Non-pigmented ciliary epithelial cell (primary cell): Measurements from ENCODE around the gene RTP1.
"Not testable (repeated sequence)": the region's sequence is repeated elsewhere in the genome, so short reads cannot be mapped to it uniquely, and the experiment has no call there.

Experiments
- DNase-seq: peaks from one replicate; pipeline ENCODE4 v3.0.0-alpha.2; 2010; ENCODE audit warnings: low read depth

RTP1 gene

GRCh38 chr3:187198490-187198889 is 1.2 kb downstream of the RTP1 start:
- DNase-seq = no peak

- DNase-seq = not testable (repeated sequence)
These were observed 2.3 kb downstream of the RTP1 start for GRCh38 chr3:187199463-187200050.

- no peak for DNase-seq
These were observed 8.4 kb downstream of the RTP1 start for GRCh38 chr3:187205683-187206082.

GRCh38 chr3:187207062-187207461 is 9.8 kb downstream of the RTP1 start:
- DNase-seq = no peak

DNA sequence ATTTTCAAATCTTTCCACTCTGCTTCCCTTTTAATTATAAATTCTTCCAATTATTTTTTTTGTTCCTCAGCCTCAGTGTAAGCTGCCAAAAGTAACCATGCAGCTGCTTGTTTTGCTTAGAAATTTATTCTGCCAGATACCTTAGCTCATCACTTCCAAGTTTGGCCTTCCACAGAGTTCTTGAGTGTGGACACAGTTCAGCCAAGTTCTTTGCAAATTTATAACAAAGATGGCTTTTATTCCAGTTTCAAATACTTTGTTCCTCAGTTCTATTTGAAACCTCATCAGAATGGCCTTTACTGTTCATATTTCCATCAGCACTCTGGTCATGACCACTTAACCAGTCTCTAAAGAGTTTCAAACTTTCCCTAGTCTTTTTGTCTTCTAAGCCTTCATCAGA is 10.3 kb downstream of the RTP1 start:
- DNase-seq = no peak

DNA sequence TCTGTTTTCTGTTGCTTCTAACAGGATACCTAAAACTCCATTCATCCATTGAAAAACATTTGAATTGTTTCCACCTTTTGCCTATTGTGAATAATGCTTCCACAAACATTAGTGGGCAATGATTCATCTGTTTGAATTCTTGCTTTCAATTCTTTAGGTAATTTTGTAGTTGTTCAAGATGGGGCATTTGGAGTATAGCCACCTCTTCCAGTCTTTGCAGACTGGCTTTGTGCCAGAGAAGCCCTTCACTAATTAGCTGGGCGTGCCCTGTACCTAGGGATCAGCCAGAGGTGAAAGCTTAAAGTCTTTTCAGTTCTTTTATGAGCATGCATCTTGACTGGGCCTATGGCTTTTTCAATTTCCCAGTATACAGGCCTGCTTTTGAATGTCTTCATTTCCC is 10.9 kb downstream of the RTP1 start:
- DNase-seq = no peak

DNA sequence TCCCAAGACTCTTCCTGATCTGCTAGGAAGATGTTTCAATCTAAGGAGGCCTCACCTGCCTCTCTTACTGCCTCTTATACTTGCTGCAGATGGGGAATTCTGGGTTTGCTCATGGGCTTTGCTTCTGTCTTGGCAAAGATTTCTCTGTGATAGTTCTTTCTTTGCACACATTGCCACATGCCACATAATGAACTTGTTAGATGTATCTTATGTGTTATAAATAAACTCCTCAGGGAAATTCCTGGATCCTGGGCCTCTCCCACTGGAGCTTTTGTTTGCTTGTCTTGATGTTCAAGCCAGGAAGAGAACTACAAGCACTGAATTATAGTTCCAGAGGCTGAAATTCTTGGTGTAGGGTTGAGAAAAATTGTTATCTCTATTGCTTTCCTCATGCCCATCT is 12.2 kb downstream of the RTP1 start:
- DNase-seq = no peak

- DNase-seq = no peak
These were observed 12.8 kb downstream of the RTP1 start for GRCh38 chr3:187210091-187210490.

- no peak for DNase-seq
These were observed 13.4 kb downstream of the RTP1 start for GRCh38 chr3:187210545-187211327.

GRCh38 chr3:187211532-187212195 is 14.4 kb downstream of the RTP1 start:
- DNase-seq = no peak

- no peak for DNase-seq
These were observed 14.9 kb downstream of the RTP1 start for GRCh38 chr3:187212196-187212545.

- DNase-seq = no peak
These were observed 15.4 kb downstream of the RTP1 start for GRCh38 chr3:187212705-187213104.

DNA sequence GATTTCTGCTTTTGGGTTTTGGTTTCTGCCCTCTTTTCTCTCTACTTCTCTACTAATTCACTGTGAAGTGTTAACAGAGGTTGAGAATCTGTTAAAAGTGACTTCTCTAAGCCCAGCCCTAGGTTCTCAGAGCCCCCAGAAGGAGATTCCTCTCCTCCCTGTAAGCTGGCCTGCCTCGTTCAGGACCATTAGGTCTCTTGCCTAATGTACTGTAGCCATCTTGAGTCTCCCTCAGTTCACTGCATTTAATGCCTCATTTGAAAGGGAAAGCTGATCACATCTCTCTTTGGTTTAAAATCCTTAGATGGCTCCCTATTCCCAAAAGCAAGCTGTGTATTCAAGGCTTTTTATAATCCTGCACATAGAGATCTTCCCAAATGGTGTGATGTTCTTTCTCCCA is 16.3 kb downstream of the RTP1 start:
- no peak for DNase-seq

- DNase-seq = no peak
These were observed 18.2 kb downstream of the RTP1 start for GRCh38 chr3:187215460-187215859.

GRCh38 chr3:187222801-187223200 is 25.5 kb downstream of the RTP1 start:
- DNase-seq = no peak

DNA sequence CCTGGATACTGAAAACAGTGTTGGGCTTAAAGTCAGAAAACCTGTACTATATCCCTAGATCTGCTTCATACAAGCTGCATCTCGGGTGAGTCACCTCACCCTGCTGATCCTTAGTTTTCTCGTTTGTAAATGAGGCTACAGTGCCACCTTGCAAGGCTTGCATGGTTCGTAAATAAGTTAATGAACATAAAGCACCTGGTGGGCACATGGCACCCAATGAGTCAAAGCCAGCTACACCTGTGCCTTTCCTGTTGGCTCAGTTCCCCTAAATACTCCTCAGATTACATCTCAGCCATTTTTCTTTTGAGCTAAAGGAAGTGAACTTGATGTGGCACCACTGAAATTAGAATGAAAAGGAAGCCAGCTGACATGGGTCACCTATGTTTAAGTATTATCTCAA is 26.5 kb downstream of the RTP1 start:
- DNase-seq = no peak

DNA sequence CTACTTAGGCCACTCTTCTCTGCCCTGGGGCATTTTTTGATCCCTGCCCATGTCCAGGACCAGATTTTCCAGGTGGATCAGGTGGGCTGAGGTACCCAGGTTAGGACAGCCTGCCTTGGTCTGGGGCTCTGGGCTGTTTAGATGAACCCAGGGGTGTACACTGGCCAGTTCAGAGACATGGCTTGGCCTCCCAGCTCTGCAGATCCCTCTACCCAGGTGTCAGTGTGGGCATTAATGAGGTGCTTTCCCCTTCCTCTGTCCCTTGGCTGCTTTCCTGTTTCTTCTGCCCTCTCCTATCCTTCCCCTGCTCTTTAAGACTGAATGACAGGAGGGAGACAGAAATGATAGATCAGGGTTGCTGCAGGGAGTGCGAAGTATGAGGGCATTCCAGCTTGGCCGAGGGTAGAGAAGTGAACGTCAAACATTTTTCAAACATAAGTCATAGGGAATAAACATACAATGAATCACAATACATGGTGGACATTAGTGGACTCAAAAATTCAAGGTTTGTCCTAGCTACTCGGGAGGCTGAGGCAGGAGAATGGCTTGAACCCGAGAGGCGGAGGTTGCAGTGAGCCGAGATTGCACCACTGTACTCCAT is 30.5 kb downstream of the RTP1 start:
- DNase-seq = peak; percentile 65

DNA sequence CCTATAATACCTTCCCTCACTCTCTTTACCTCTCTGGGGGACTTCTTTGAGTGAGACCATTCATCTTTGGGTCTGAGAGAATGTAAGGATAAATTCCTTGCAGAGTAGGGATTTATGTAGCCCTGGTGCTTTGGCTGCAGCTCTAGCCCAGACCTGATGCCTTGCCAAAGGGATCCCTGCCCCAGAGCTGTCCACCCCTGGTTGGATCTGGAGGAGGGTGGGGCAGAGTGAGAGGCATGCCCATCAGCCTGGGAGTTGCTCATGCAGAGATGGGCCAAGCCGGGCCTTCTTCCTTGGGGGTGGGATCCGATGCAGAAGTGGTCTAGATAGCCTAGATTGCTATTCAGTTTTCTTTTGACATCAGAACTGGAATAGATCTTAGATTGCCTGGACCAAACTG is 31.5 kb downstream of the RTP1 start:
- no peak for DNase-seq

GRCh38 chr3:187230011-187230410 is 32.7 kb downstream of the RTP1 start:
- DNase-seq = no peak

DNA sequence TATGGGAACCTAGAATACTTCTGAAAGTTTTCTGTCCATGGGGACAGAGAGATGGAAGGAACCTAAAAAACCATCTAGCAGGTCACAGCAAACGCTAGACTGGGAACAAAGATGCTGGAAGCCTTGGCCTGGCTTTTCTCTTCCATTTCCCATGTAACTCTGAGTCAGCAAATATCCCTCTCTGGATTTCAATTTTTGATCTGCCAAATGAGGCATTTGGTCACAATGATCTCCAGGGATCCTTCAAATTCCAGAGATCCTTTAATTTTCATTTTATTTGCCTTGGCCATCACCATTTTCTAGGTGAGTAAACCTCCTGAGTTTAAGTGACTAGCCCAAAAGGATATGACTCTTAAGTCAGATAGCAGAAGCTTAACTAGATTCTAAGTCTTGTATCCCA is 39.7 kb downstream of the RTP1 start:
- no peak for DNase-seq

GRCh38 chr3:187237741-187238140 is 40.5 kb downstream of the RTP1 start:
- no peak for DNase-seq

DNA sequence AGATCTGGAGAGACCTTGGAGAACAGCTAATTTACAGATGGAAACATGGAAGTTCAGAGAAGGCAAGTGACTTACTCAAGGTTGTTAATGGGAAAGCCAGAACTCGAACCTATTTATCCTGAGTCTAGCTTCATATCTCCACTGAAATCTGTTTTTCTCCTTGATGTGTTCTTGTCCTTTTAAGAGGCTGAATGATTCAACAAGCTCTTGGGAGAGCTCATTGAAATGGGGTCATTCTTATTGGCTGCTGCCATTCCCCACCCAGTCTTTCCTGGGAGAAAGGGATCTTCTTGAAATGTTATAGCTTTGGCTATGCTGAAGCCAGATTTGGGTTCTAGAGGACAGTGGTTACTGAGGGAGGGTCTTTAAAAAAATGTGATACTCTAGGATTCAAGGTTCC is 41.0 kb downstream of the RTP1 start:
- DNase-seq = no peak

DNA sequence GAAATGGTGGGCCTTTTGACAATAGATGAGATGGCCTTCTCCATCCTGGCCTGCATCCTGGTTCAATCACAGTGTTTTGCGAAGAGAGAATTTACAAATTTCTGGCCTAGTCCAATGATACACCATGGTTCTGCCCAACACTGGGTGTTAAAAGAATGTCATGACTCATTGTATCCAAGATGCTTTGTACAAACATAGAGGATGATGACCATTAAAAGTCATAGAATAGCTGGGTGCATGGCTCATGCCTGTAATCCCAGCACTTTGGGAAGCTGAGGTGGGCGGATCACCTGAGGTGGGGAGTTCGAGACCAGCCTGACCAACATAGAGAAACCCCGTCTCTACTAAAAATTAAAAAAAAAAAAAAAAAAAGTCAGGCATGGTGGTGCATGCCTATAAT is 41.5 kb downstream of the RTP1 start:
- not testable (repeated sequence) for DNase-seq
